ENCODE data around the gene NCKAP5.

- no peak for TF ChIP-seq YY1 (IDR thresholded peaks at IDR 0.05; ENCODE audit: insufficient read depth, insufficient read length)
- no peak for TF ChIP-seq ZNF274 (IDR thresholded peaks at IDR 0.05; ENCODE audit: low read depth, low read length)
These were observed 770.7 kb downstream of the NCKAP5 start for GRCh38 chr2:132797556-132797955.

Data from NT2/D1 (cell line).